GM12864 (cell line): ENCODE results near the gene KDM4C.

Experiments used
- DNase-seq: peaks from one replicate; pipeline ENCODE4 v3.0.0-alpha.2; 2011; ENCODE audit warnings: low read depth
- H3K4me3 ChIP-seq: 2 replicates; pipeline ENCODE4 v1.5.1; 2011; ENCODE audit warnings: mild to moderate bottlenecking, low read depth, low read length, control low read depth
- CTCF ChIP-seq: IDR thresholded peaks from 2 replicates; pipeline ENCODE4 v1.5.1; 2011; ENCODE audit warnings: low read depth, mild to moderate bottlenecking, moderate library complexity, low read length, control low read depth, inconsistent platforms; ENCODE audit errors: missing control alignments

The KDM4C gene

GRCh38 chr9:7154003-7154619, 396.3 kb downstream of the KDM4C start:
- DNase-seq = no peak
- H3K4me3 ChIP-seq = no peak overlapping the region
- TF ChIP-seq CTCF = no peak

- H3K4me3 ChIP-seq = no peak overlapping the region
- DNase-seq = no peak
- no peak for TF ChIP-seq CTCF
Observed at GRCh38 chr9:7154650-7155049, 396.9 kb downstream of the KDM4C start.

GRCh38 chr9:7161469-7161868, 403.7 kb downstream of the KDM4C start:
- DNase-seq = no peak
- H3K4me3 ChIP-seq = no peak overlapping the region
- no peak for TF ChIP-seq CTCF

- no peak overlapping the region for H3K4me3 ChIP-seq
- TF ChIP-seq CTCF = no peak
- no peak for DNase-seq
Observed at GRCh38 chr9:7163932-7164331, 406.2 kb downstream of the KDM4C start.

GRCh38 chr9:7164440-7165330, 406.9 kb downstream of the KDM4C start:
- DNase-seq = no peak
- H3K4me3 ChIP-seq = no peak overlapping the region
- no peak for TF ChIP-seq CTCF

- DNase-seq = no peak
- TF ChIP-seq CTCF = no peak
- H3K4me3 ChIP-seq = no peak overlapping the region
Observed at GRCh38 chr9:7165331-7165975, 407.7 kb downstream of the KDM4C start.
